ENCODE results near the gene LOXL4. TPM values are rescaled to one million over a fixed set of nuclear protein-coding genes. Genes with fewer than 3 reads are reported as not detected.

Gene LOXL4
- polyA plus RNA-seq, result 4.0 TPM
- long read RNA-seq, donor 1, result 0 reads
- long read RNA-seq, donor 2, partial matches to known transcripts, result 0 of 2 reads
- long read RNA-seq, donor 2, other reads (novel, unspliced or antisense), result 0 of 2 reads
- long read RNA-seq, donor 3, result 0 reads
- long read RNA-seq, donor 4, result 0 reads
- long read RNA-seq, donor 5, result 0 reads
- long read RNA-seq, donor 6, result 0 reads
- long read RNA-seq, donor 7, result 0 reads
- long read RNA-seq, donor 8, partial matches to known transcripts, result 0 of 2 reads
- long read RNA-seq, donor 8, other reads (novel, unspliced or antisense), result 0 of 2 reads
- long read RNA-seq, donor 9, result 0 reads
- long read RNA-seq, donor 10, result 0 reads
- long read RNA-seq, donor 11, partial matches to known transcripts, result 0 of 1 reads
- long read RNA-seq, donor 11, other reads (novel, unspliced or antisense), result 0 of 1 reads

DNA sequence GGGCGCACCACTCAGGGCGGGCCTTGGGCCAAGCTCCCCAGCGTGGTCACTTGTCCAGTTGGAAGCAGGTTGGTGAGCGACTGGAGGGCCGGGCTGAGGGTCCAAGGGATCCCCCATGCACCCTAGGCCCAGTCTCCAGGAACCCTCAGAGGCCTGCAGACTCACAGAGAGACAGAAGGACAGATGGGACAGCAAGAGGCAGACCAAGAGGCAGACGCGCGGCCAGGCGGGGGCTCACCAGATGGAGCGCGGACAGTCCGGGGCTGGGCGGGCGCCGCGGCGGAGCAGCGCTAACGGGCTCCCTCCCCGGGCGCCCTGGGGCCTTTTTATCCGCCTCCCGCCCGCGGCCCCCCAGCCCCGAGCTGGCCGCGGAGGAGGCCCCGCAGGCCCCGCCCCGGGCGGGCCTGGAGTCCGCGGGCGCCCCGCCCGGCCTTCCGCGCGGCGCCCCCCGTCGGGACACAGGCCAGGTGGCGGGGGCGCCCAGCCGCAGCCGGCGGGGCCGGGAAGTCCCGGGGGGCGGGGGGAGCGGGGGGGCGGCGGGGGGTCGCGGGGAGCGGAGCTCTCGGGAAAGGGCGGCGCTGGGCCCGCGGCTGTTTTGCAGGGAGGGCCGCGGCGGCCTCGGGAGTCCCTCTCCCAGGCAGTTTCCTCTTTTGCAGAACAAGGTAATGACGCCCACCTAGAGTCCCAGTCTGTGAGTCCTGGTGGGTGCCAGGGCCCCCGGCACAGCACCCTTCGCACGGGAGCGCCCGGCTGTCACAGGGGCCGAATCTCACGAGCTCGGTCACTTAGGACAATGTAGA, at the start of gene LOXL4:
TSS of gene LOXL4 (minus strand) at position 301 of the 800 bp plus-strand sequence. CDS start 5,175 bp downstream, outside the sequence.
- Histone ChIP-seq H3K9me3 (ENCODE audit: control insufficient read depth, low read depth, low read length) (no peaks in the 10 kb centered on the region), H3K4me3 (ENCODE audit: low read length) (peak within 1 kb of the TSS; percentile 38), H3K27ac (ENCODE audit: low read length) (no peak within 1 kb of the TSS), H3K36me3 (ENCODE audit: control insufficient read depth, insufficient read depth, low read length) (no peaks in the 10 kb centered on the region), H3K4me1 (ENCODE audit: control insufficient read depth, insufficient read depth, low read length) (no peaks in the 10 kb centered on the region), H3K27me3 (ENCODE audit: control insufficient read depth, insufficient read depth, low read length) (peaks cover 61% of the 10 kb centered on the region)
- no CpG with 5 or more reads among the region's 75 CpGs for WGBS (ENCODE audit: insufficient coverage, low lambda C conversion rate)
- DNase-seq, result peak in 1 of 2 donors; percentile 31

- Histone ChIP-seq H3K27me3 (ENCODE audit: control insufficient read depth, insufficient read depth, low read length) (peaks cover 36% of the 10 kb centered on the region), H3K4me3 (ENCODE audit: low read length) (no peak overlapping the region), H3K27ac (ENCODE audit: low read length) (no peak overlapping the region), H3K9me3 (ENCODE audit: control insufficient read depth, low read depth, low read length) (no peaks in the 10 kb centered on the region), H3K36me3 (ENCODE audit: control insufficient read depth, insufficient read depth, low read length) (no peaks in the 10 kb centered on the region), H3K4me1 (ENCODE audit: control insufficient read depth, insufficient read depth, low read length) (no peaks in the 10 kb centered on the region)
- DNase-seq, result no peak
These were observed 48.7 kb upstream of the LOXL4 start for GRCh38 chr10:98316661-98317060.

- no peaks in the 10 kb centered on the region for H3K9me3 ChIP-seq (ENCODE audit: control insufficient read depth, low read depth, low read length)
- DNase-seq, result no peak
- H3K36me3 ChIP-seq (ENCODE audit: control insufficient read depth, insufficient read depth, low read length), result no peaks in the 10 kb centered on the region
- 67% methylated on average over 1 of the region's 5 CpGs for WGBS (ENCODE audit: insufficient coverage, low lambda C conversion rate)
- H3K27me3 ChIP-seq (ENCODE audit: control insufficient read depth, insufficient read depth, low read length), result peaks cover 31% of the 10 kb centered on the region
- H3K4me3 ChIP-seq (ENCODE audit: low read length), result no peak overlapping the region
- H3K4me1 ChIP-seq (ENCODE audit: control insufficient read depth, insufficient read depth, low read length), result no peaks in the 10 kb centered on the region
- no peak overlapping the region for H3K27ac ChIP-seq (ENCODE audit: low read length)
These were observed 48.2 kb upstream of the LOXL4 start for GRCh38 chr10:98316170-98316569.

- WGBS (ENCODE audit: insufficient coverage, low lambda C conversion rate), result no CpG with 5 or more reads among the region's 8 CpGs
These were observed 46.7 kb upstream of the LOXL4 start for GRCh38 chr10:98314532-98315284.

DNA sequence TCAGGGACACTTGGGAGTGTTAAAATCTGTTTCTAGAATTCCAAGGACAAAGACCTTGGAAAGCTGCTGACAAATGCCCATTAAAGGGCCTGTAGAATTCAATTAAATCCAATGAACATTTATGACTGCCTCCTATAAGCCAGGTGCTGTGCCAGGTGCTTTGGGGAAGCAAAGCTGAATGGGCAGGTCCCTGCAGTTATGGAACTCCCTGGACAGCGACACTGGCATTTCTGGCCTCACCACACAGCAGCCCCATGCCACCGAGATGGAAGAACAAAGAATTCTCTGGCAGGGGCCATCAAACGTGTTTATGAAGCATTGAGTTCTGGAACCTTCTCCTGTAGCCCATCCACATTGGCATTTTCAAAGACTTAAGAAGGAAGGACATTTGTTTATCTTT, 45.6 kb upstream of the LOXL4 start:
- no CpG with 5 or more reads among the region's 3 CpGs for WGBS (ENCODE audit: insufficient coverage, low lambda C conversion rate)
- H3K9me3 ChIP-seq (ENCODE audit: control insufficient read depth, low read depth, low read length), result no peaks in the 10 kb centered on the region

More at GRCh38 chr10:98314532-98315284, 46.7 kb upstream of the LOXL4 start:
- peaks cover 23% of the 10 kb centered on the region for H3K27me3 ChIP-seq (ENCODE audit: control insufficient read depth, insufficient read depth, low read length)
- H3K36me3 ChIP-seq (ENCODE audit: control insufficient read depth, insufficient read depth, low read length), result no peaks in the 10 kb centered on the region
- no peak overlapping the region for H3K27ac ChIP-seq (ENCODE audit: low read length)
- no peak overlapping the region for H3K4me3 ChIP-seq (ENCODE audit: low read length)
- H3K4me1 ChIP-seq (ENCODE audit: control insufficient read depth, insufficient read depth, low read length), result no peaks in the 10 kb centered on the region
- no peak for DNase-seq
- H3K9me3 ChIP-seq (ENCODE audit: control insufficient read depth, low read depth, low read length), result no peaks in the 10 kb centered on the region

DNA sequence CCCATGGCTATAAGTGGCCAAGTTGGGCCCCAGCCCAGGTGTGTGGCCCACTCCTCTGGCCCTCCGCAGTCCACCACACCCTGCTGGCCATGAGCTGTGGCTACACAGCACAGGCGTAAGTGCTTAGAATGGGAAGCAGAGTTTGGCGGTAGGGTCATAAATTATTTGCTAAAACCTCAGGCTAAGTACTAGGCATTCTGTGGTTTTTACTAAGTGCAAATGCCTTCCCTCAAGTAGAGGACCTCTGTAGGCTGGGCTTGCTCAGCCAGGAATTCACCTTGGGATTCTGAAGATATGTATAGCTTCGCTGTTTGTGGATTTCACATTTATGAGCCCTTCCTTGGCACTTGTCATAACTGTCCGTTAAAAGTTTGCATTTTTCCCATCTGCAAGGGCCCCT, 44.8 kb upstream of the LOXL4 start:
- 80% methylated on average over 1 of the region's 5 CpGs for WGBS (ENCODE audit: insufficient coverage, low lambda C conversion rate)
- no peak overlapping the region for H3K4me3 ChIP-seq (ENCODE audit: low read length)

More for the DNA sequence above, 45.6 kb upstream of the LOXL4 start:
- H3K27ac ChIP-seq (ENCODE audit: low read length), result no peak overlapping the region
- no peak overlapping the region for H3K4me3 ChIP-seq (ENCODE audit: low read length)
- peaks cover 6% of the 10 kb centered on the region for H3K4me1 ChIP-seq (ENCODE audit: control insufficient read depth, insufficient read depth, low read length)
- no peak for DNase-seq
- no peaks in the 10 kb centered on the region for H3K36me3 ChIP-seq (ENCODE audit: control insufficient read depth, insufficient read depth, low read length)
- peaks cover 31% of the 10 kb centered on the region for H3K27me3 ChIP-seq (ENCODE audit: control insufficient read depth, insufficient read depth, low read length)

DNA sequence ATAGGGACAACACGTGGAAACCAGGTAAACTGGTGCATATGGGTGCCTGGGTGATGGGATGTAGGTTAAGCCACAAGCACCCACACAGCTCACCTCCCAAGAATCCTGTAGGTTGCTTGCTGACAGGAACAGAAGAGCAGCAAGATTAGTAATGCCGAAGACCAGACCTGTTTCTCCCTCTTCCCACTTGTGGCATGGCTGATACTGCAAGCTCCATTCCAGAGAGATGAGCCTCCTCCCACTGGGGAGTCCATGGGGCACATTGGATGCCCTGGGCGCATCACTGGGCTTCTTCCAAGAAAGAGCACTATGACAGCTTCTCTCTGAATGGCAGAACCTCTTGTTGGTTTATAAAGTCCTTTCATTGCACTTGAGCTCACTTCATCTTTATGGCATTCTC, 44.4 kb upstream of the LOXL4 start:
- Histone ChIP-seq H3K9me3 (ENCODE audit: control insufficient read depth, low read depth, low read length) (no peaks in the 10 kb centered on the region), H3K4me3 (ENCODE audit: low read length) (no peak overlapping the region), H3K27me3 (ENCODE audit: control insufficient read depth, insufficient read depth, low read length) (peaks cover 36% of the 10 kb centered on the region), H3K36me3 (ENCODE audit: control insufficient read depth, insufficient read depth, low read length) (no peaks in the 10 kb centered on the region), H3K4me1 (ENCODE audit: control insufficient read depth, insufficient read depth, low read length) (peaks cover 6% of the 10 kb centered on the region), H3K27ac (ENCODE audit: low read length) (no peak overlapping the region)
- no CpG with 5 or more reads among the region's 3 CpGs for WGBS (ENCODE audit: insufficient coverage, low lambda C conversion rate)
- no peak for DNase-seq

More for the DNA sequence above, 44.8 kb upstream of the LOXL4 start:
- Histone ChIP-seq H3K9me3 (ENCODE audit: control insufficient read depth, low read depth, low read length) (no peaks in the 10 kb centered on the region), H3K27me3 (ENCODE audit: control insufficient read depth, insufficient read depth, low read length) (peaks cover 39% of the 10 kb centered on the region), H3K27ac (ENCODE audit: low read length) (no peak overlapping the region), H3K36me3 (ENCODE audit: control insufficient read depth, insufficient read depth, low read length) (no peaks in the 10 kb centered on the region), H3K4me1 (ENCODE audit: control insufficient read depth, insufficient read depth, low read length) (peaks cover 6% of the 10 kb centered on the region)
- no peak for DNase-seq

GRCh38 chr10:98310701-98311100, 42.7 kb upstream of the LOXL4 start:
- no peak for DNase-seq
- Histone ChIP-seq H3K4me1 (ENCODE audit: control insufficient read depth, insufficient read depth, low read length) (peaks cover 6% of the 10 kb centered on the region), H3K27me3 (ENCODE audit: control insufficient read depth, insufficient read depth, low read length) (peaks cover 28% of the 10 kb centered on the region), H3K9me3 (ENCODE audit: control insufficient read depth, low read depth, low read length) (no peaks in the 10 kb centered on the region), H3K4me3 (ENCODE audit: low read length) (no peak overlapping the region), H3K36me3 (ENCODE audit: control insufficient read depth, insufficient read depth, low read length) (no peaks in the 10 kb centered on the region), H3K27ac (ENCODE audit: low read length) (no peak overlapping the region)
- 71% methylated on average over 1 of the region's 8 CpGs for WGBS (ENCODE audit: insufficient coverage, low lambda C conversion rate)

DNA sequence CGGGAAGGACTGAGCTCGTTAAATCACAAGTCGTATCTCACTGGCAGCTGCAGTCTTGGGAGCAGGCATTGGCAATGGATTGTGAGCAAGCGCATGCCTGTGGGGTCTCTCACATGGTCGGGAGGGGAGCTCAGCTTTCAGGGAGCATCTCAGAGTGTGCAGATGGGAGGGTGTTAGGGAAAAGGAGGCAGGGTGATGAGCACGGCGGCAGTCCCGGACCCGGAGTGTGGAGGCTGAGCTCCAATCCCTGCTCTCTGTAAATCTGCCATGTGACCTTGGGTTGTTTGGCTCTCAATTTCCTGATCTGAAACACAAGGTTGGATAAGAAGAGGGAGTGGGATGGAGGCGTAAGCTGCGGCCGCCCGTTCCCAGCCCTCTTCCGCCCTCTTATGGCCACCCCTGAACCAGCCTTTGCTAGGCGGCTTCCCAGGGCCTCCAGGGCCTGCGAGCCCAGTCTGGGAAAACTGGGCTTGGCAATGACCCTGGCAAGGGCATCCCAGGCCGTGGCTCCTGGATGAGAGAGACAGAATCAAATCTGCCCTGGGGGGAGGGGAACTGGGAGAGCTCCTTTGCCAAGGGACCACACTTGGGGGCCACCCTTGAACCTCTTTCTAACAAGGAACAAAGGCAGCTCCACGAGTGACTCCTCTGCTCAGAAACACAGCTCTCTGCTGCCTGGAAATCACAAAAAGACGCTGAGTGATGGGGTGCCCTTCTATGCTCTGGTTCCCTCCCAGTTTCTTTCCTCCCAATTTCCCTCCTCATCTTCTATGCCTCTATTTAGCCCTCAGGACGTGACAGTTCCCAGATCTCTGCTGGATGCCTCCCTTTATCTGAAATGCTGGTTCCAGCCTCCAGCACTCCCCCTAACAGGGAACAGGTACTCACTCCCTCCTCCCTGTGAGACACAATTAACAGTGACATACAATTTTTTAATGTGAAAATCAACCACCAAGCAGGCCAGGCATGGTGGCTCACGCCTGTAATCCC, 41.7 kb upstream of the LOXL4 start:
- Histone ChIP-seq H3K9me3 (ENCODE audit: control insufficient read depth, low read depth, low read length) (no peaks in the 10 kb centered on the region), H3K27ac (ENCODE audit: low read length) (peak overlapping the region; percentile 29), H3K36me3 (ENCODE audit: control insufficient read depth, insufficient read depth, low read length) (no peaks in the 10 kb centered on the region), H3K4me3 (ENCODE audit: low read length) (no peak overlapping the region), H3K27me3 (ENCODE audit: control insufficient read depth, insufficient read depth, low read length) (peaks cover 25% of the 10 kb centered on the region), H3K4me1 (ENCODE audit: control insufficient read depth, insufficient read depth, low read length) (peaks cover 6% of the 10 kb centered on the region)
- no CpG with 5 or more reads among the region's 21 CpGs for WGBS (ENCODE audit: insufficient coverage, low lambda C conversion rate)
- DNase-seq, result peak; percentile 40 to 52

All from large intestine (tissue), 12 donors.